PC-9 (cell line): ENCODE results near the gene GPATCH4. TPM values are rescaled to one million over a fixed set of nuclear protein-coding genes. Genes with fewer than 3 reads are reported as not detected.
"Not testable (repeated sequence)": the region's sequence is repeated elsewhere in the genome, so short reads cannot be mapped to it uniquely, and the experiment has no call there.

ENCODE experiments used
- BruUV-seq: library from RNA; stranded (reverse); fragments of 400-500 nt; replicated peaks from 2 replicates; lab custom pipeline; 2021; lab: Mats Ljungman, UMichigan
- CTCF ChIA-PET: fragments of 300-600 bp; sonication (Branson Sonifier 250); formaldehyde crosslinking; loops from one replicate; lab custom pipeline; 2022; ENCODE audit warnings: antibody characterized with exemption; lab: Charles Lee
- POLR2A ChIA-PET: fragments of 300-600 bp; sonication (Branson Sonifier 250); formaldehyde crosslinking; loops from one replicate; lab custom pipeline; 2022; ENCODE audit warnings: antibody characterized with exemption; ENCODE audit not compliant: unreplicated experiment; lab: Charles Lee
- DNase-seq, 2 experiments: peaks; one replicate each; pipeline versions ENCODE4 v3.0.0 to v3.0.0-alpha.2; 2015 to 2022; ENCODE audit warnings: mixed read lengths in 1 of 2
- H2AFZ ChIP-seq: fragments of 200-600 bp; sonication (generic); 2 replicates; pipeline ENCODE4 v1.8.1; 2017; ENCODE audit warnings: antibody characterized with exemption
- H3F3A ChIP-seq: fragments of 200-600 bp; sonication (generic); 2 replicates; pipeline ENCODE4 v1.8.1; 2017; ENCODE audit warnings: antibody characterized with exemption, mild to moderate bottlenecking, low read depth; ENCODE audit not compliant: insufficient read depth
- H3K27ac ChIP-seq: fragments of 200-600 bp; sonication (generic); 2 replicates; pipeline ENCODE4 v1.6.1; 2016; ENCODE audit warnings: mixed run types
- H3K27me3 ChIP-seq: fragments of 200-600 bp; sonication (generic); 2 replicates; pipeline ENCODE4 v1.6.1; 2016; ENCODE audit warnings: low read depth, mixed run types; ENCODE audit not compliant: insufficient read depth
- H3K36me3 ChIP-seq: fragments of 200-600 bp; sonication (generic); 2 replicates; pipeline ENCODE4 v1.6.1; 2016; ENCODE audit warnings: low read depth, mixed run types
- H3K4me1 ChIP-seq: fragments of 200-600 bp; sonication (generic); replicated peaks from 2 replicates; pipeline ENCODE4 v1.6.1; 2016; ENCODE audit warnings: mixed run types; ENCODE audit not compliant: insufficient read depth
- H3K4me2 ChIP-seq: fragments of 200-600 bp; sonication (generic); 2 replicates; pipeline ENCODE4 v1.6.1; 2017; ENCODE audit warnings: mixed run types
- H3K4me3 ChIP-seq: fragments of 200-600 bp; sonication (generic); 2 replicates; pipeline ENCODE4 v1.6.1; 2016; ENCODE audit warnings: mixed run types
- H3K79me2 ChIP-seq: fragments of 200-600 bp; sonication (generic); 2 replicates; pipeline ENCODE4 v1.6.1; 2017; ENCODE audit warnings: low read depth, mixed run types
- H3K9me2 ChIP-seq: fragments of 200-600 bp; sonication (generic); 2 replicates; pipeline ENCODE4 v1.8.1; 2017; ENCODE audit warnings: mild to moderate bottlenecking; ENCODE audit not compliant: insufficient read depth
- H3K9me3 ChIP-seq: fragments of 200-600 bp; sonication (generic); 2 replicates; pipeline ENCODE4 v1.8.1; 2016; ENCODE audit warnings: low read depth; ENCODE audit not compliant: insufficient read depth
- H4K20me1 ChIP-seq: fragments of 200-600 bp; sonication (generic); 2 replicates; pipeline ENCODE4 v1.8.1; 2017; ENCODE audit not compliant: insufficient read depth
- EZH2 ChIP-seq: fragments of 200-600 bp; sonication (generic); IDR thresholded peaks from 2 replicates; pipeline ENCODE4 v1.8.0; 2017; ENCODE audit warnings: antibody characterized with exemption, low read depth
- intact Hi-C: fragments of 100-400 bp; cut with micrococcal nuclease; formaldehyde crosslinking; loops from one replicate; pipeline ENCODE4 v1.10.0; 2022; ENCODE audit not compliant: unreplicated experiment
- total RNA-seq: library from RNA; stranded (reverse); gene quantifications from 2 replicates; pipeline ENCODE4 v1.2.3, GENCODE V29; 2021
- TF ChIP-seq, protein P1 (sequence below): fragments of 200-600 bp; sonication (generic); conservative IDR thresholded peaks from 2 replicates; pipeline ENCODE4 v1.6.1; 2017; ENCODE audit warnings: mixed run types, antibody characterized with exemption, mild to moderate bottlenecking, moderate library complexity

GPATCH4 gene
- total RNA-seq, 1 experiment from 2014 or later = 17.5 TPM

DNA sequence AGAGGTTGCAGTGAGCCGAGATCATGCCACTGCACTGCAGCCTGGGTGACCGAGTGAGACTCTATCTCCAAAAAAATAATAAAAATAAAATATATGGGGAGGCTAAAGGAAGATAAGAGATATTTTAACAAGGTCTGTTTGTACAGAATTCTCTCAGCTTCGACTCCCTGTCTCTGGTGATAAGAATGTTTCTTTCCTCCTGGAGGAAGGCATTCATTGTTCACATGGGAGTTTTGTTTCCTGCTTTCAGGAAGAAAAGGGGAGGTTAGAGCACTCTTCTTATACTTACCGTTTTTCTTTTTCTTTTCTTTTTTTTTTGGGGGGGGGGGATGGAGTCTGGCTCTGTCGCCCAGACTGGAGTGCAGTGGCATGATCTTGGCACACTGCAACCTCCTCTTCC lies 11.7 kb downstream of the GPATCH4 start:
- H3K4me3 ChIP-seq = no peak overlapping the region
- peaks cover 11% of the 10 kb centered on the region for H3K79me2 ChIP-seq
- H3K4me2 ChIP-seq = no peak overlapping the region
- ChIA-PET POLR2A (no interaction called here), CTCF (interaction anchor here (0.6 kb wide), 1 partner anchor 34 kb away, joined by 8 read pairs; no protein-coding TSS in a partner anchor)
- H2AFZ ChIP-seq = no peak overlapping the region
- no peaks in the 10 kb centered on the region for H4K20me1 ChIP-seq
- no peak for DNase-seq
- BruUV-seq = no TSS peak
- H3K4me1 ChIP-seq = peaks cover 8% of the 10 kb centered on the region
- peaks cover 24% of the 10 kb centered on the region; the same call in 1 of the 2 replicates for H3F3A ChIP-seq
- no peaks in the 10 kb centered on the region for H3K36me3 ChIP-seq
- no peaks in the 10 kb centered on the region for H3K9me3 ChIP-seq
- intact Hi-C loops = no loop called here
- H3K27me3 ChIP-seq = no peaks in the 10 kb centered on the region
- no peak overlapping the region for H3K27ac ChIP-seq
- no peaks in the 10 kb centered on the region for H3K9me2 ChIP-seq
- TF ChIP-seq, protein P1, sequence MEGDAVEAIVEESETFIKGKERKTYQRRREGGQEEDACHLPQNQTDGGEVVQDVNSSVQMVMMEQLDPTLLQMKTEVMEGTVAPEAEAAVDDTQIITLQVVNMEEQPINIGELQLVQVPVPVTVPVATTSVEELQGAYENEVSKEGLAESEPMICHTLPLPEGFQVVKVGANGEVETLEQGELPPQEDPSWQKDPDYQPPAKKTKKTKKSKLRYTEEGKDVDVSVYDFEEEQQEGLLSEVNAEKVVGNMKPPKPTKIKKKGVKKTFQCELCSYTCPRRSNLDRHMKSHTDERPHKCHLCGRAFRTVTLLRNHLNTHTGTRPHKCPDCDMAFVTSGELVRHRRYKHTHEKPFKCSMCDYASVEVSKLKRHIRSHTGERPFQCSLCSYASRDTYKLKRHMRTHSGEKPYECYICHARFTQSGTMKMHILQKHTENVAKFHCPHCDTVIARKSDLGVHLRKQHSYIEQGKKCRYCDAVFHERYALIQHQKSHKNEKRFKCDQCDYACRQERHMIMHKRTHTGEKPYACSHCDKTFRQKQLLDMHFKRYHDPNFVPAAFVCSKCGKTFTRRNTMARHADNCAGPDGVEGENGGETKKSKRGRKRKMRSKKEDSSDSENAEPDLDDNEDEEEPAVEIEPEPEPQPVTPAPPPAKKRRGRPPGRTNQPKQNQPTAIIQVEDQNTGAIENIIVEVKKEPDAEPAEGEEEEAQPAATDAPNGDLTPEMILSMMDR = no peak
- no peak for TF ChIP-seq EZH2

DNA sequence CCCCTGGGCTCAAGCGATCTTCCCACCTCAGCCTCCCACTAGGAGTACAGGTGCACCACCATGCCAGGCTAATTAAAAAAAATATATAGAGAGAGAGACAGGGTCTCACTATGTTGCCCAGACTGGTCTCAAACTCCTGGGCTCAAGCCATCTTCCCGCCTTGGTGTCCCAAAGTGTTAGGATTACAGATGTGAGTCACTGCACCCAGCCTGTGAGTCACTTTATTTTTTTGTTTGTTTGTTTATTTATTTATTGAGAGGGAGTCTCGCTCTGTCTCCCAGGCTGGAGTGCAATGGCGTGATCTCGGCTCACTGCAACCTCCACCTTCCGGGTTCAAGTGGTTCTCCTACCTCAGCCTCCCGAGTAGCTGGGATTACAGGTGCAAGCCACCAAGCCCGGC lies 13.4 kb downstream of the GPATCH4 start:
- BruUV-seq, H3K4me1 ChIP-seq, H3K27me3 ChIP-seq, H2AFZ ChIP-seq, H3K27ac ChIP-seq, H3K9me2 ChIP-seq, H3K4me3 ChIP-seq, intact Hi-C loops, H3K36me3 ChIP-seq, H4K20me1 ChIP-seq, CTCF ChIA-PET, POLR2A ChIA-PET, H3K9me3 ChIP-seq, DNase-seq, H3K4me2 ChIP-seq: not testable (repeated sequence)
- peaks cover 11% of the 10 kb centered on the region for H3K79me2 ChIP-seq
- H3F3A ChIP-seq = peaks cover 11% of the 10 kb centered on the region; the same call in 1 of the 2 replicates

DNA sequence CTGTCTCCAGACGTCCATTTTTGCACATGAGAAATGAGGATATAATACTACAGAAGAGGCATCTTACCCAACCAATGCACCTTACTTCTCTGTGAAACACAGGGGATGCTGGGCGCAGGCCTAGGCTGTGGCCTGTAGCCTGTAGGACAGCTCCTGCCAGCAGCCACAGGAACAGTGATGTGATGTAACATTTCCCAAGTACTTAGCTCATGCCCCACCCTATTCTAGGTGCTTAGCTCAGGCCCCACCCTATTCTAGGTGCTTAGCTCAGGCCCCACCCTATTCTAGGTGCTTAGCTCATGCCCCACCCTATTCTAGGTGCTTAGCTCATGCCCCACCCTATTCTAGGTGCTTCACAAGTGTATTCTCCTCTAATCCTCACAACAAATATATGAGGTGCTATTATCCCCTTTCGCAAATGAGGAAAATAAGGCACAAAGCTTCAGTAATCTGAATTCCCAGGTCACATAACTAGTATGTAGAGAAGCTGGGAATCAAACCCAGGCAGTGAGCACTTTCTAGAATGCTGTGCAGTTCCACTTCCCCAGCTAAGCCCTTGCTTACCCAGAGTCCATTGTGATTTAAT lies 14.3 kb downstream of the GPATCH4 start:
- TF ChIP-seq EZH2 = no peak
- TF ChIP-seq, protein P1 = no peak
- no peak overlapping the region for H3K4me3 ChIP-seq
- H3K79me2 ChIP-seq = peaks cover 1% of the 10 kb centered on the region
- no peaks in the 10 kb centered on the region for H4K20me1 ChIP-seq
- no peak overlapping the region for H3K27ac ChIP-seq
- BruUV-seq = no TSS peak
- no peaks in the 10 kb centered on the region for H3K9me3 ChIP-seq
- intact Hi-C loops = no loop called here
- H3F3A ChIP-seq = peaks cover 7% of the 10 kb centered on the region; the same call in 1 of the 2 replicates
- CTCF ChIA-PET = no interaction called here
- no peaks in the 10 kb centered on the region for H3K27me3 ChIP-seq
- H3K4me1 ChIP-seq = peaks cover 8% of the 10 kb centered on the region
- no peak overlapping the region for H3K4me2 ChIP-seq
- no peak for DNase-seq
- no peak overlapping the region for H2AFZ ChIP-seq
- H3K36me3 ChIP-seq = no peaks in the 10 kb centered on the region
- POLR2A ChIA-PET = interaction anchor here (0.5 to 0.6 kb wide), 2 partner anchors 22 to 114 kb away, joined by 4 to 9 read pairs; no protein-coding TSS in a partner anchor
- no peaks in the 10 kb centered on the region for H3K9me2 ChIP-seq
